Calu3 (cell line): ENCODE measurements around the gene RAB11FIP2. TPM values are rescaled to one million over a fixed set of nuclear protein-coding genes. Genes with fewer than 3 reads are reported as not detected.
A peak's percentile ranks its signal among the peaks of the same experiment; 100 is the strongest.

Source experiments
- Bru-seq: library from RNA; stranded (reverse); fragments of 400-500 nt; gene quantifications from one replicate; lab custom pipeline; 2021; lab: Mats Ljungman, UMichigan
- BruChase-seq, 2 experiments: library from RNA; stranded (reverse); fragments of 400-500 nt; gene quantifications; one replicate each; lab custom pipeline; 2021; lab: Mats Ljungman, UMichigan
- BruUV-seq: library from RNA; stranded (reverse); fragments of 400-500 nt; replicated peaks from 2 replicates; lab custom pipeline; 2021; lab: Mats Ljungman, UMichigan
- CTCF ChIA-PET: fragments of 300-600 bp; sonication (Branson Sonifier 250); formaldehyde crosslinking; loops from one replicate; lab custom pipeline; 2022; ENCODE audit warnings: antibody characterized with exemption; lab: Charles Lee
- DNase-seq: peaks from one replicate; pipeline ENCODE4 v3.0.0; 2022
- H3K27ac Mint-ChIP-seq: one replicate; pipeline ENCODE4 v1.8.0; 2022; ENCODE audit warnings: mixed read lengths; ENCODE audit not compliant: unreplicated experiment
- H3K27me3 Mint-ChIP-seq: one replicate; pipeline ENCODE4 v1.8.0; 2022; ENCODE audit warnings: mixed read lengths; ENCODE audit not compliant: unreplicated experiment
- H3K36me3 Mint-ChIP-seq: one replicate; pipeline ENCODE4 v1.8.0; 2022; ENCODE audit warnings: mild to moderate bottlenecking, moderate library complexity, mixed read lengths; ENCODE audit not compliant: insufficient read depth, unreplicated experiment
- H3K4me1 Mint-ChIP-seq: one replicate; pipeline ENCODE4 v1.8.0; 2022; ENCODE audit warnings: mild to moderate bottlenecking, low read depth, mixed read lengths; ENCODE audit not compliant: unreplicated experiment
- H3K4me3 Mint-ChIP-seq: one replicate; pipeline ENCODE4 v1.8.0; 2022; ENCODE audit warnings: mild to moderate bottlenecking, low read depth, moderate library complexity, mixed read lengths; ENCODE audit not compliant: unreplicated experiment
- H3K9me3 Mint-ChIP-seq: one replicate; pipeline ENCODE4 v1.8.0; 2022; ENCODE audit warnings: low read depth, mixed read lengths; ENCODE audit not compliant: unreplicated experiment
- CTCF ChIP-seq: fragments of 200-600 bp; IDR thresholded peaks from one replicate; pipeline ENCODE4 v1.8.0; 2022; ENCODE audit warnings: antibody characterized with exemption; ENCODE audit not compliant: unreplicated experiment
- intact Hi-C: fragments of 100-400 bp; cut with micrococcal nuclease; formaldehyde crosslinking; loops from one replicate; pipeline ENCODE4 v1.10.0; 2022; ENCODE audit not compliant: unreplicated experiment
- long read RNA-seq: library from polyadenylated mRNA; stranded (forward); transcript quantifications from one replicate; pipeline ENCODE4 v2.0.0, GENCODE V29; 2022
- total RNA-seq: library from RNA; stranded (reverse); gene quantifications from 2 replicates; pipeline ENCODE4 v1.2.3, GENCODE V29; 2022

RAB11FIP2 gene
- total RNA-seq: 11.0 and 12.6 TPM in 2 replicates
- Bru-seq, nascent RNA: percentile 72 among the genes with signal in this experiment
- percentile 63 among the genes with signal in this experiment for BruChase-seq, experiment 1, labeled RNA remaining after a 6-hour chase
- percentile 71 among the genes with signal in this experiment for BruChase-seq, experiment 2, labeled RNA remaining after a 2-hour chase
- long read RNA-seq, full-length matches to known transcripts: 1 of 2 reads
- long read RNA-seq, partial matches to known transcripts: 0 of 2 reads
- long read RNA-seq, other reads (novel, unspliced or antisense): 1 of 2 reads

- Mint-ChIP-seq H3K9me3 (no peaks in the 10 kb centered on the region), H3K4me1 (peaks cover 8% of the 10 kb centered on the region), H3K36me3 (peaks cover 22% of the 10 kb centered on the region), H3K4me3 (peak within 1 kb of the TSS; percentile 76), H3K27me3 (no peaks in the 10 kb centered on the region), H3K27ac (peak within 1 kb of the TSS; percentile 60)
- intact Hi-C loops: no loop called here
- peak; percentile 91 for DNase-seq
- no TSS peak for BruUV-seq
- CTCF ChIA-PET: no interaction called here
- TF ChIP-seq CTCF: no peak
Observed at GRCh38 chr10:118046395-118047156, at the start of gene RAB11FIP2. TSS of gene RAB11FIP2 (minus strand) at chr10:118046941. CDS start at chr10:118046163, 778 bp downstream.

- H3K27ac Mint-ChIP-seq: no peak overlapping the region
- no peak for DNase-seq
- H3K9me3 Mint-ChIP-seq: peaks cover 7% of the 10 kb centered on the region
- no peaks in the 10 kb centered on the region for H3K4me1 Mint-ChIP-seq
- CTCF ChIA-PET: no interaction called here
- no peaks in the 10 kb centered on the region for H3K27me3 Mint-ChIP-seq
- BruUV-seq: no TSS peak
- no peak overlapping the region for H3K4me3 Mint-ChIP-seq
- no peaks in the 10 kb centered on the region for H3K36me3 Mint-ChIP-seq
- no peak for TF ChIP-seq CTCF
- intact Hi-C loops: no loop called here
Observed at GRCh38 chr10:118096022-118096421, 49.3 kb upstream of the RAB11FIP2 start.

- Mint-ChIP-seq H3K27me3 (no peaks in the 10 kb centered on the region), H3K4me1 (no peaks in the 10 kb centered on the region), H3K9me3 (peaks cover 7% of the 10 kb centered on the region), H3K27ac (no peak overlapping the region), H3K4me3 (no peak overlapping the region), H3K36me3 (no peaks in the 10 kb centered on the region)
- no peak for TF ChIP-seq CTCF
- DNase-seq: no peak
- no TSS peak for BruUV-seq
- intact Hi-C loops: no loop called here
- CTCF ChIA-PET: no interaction called here
Observed at GRCh38 chr10:118092209-118092608, 45.5 kb upstream of the RAB11FIP2 start.

GRCh38 chr10:118080817-118081216 lies 34.1 kb upstream of the RAB11FIP2 start:
- CTCF ChIA-PET: interaction anchor here (0.6 kb wide), 1 partner anchor 12 kb away, joined by 3 read pairs; no protein-coding TSS in a partner anchor
- BruUV-seq: no TSS peak
- no peaks in the 10 kb centered on the region for H3K4me1 Mint-ChIP-seq

More at GRCh38 chr10:118080817-118081216, 34.1 kb upstream of the RAB11FIP2 start:
- DNase-seq: no peak
- intact Hi-C loops: no loop called here
- no peaks in the 10 kb centered on the region for H3K36me3 Mint-ChIP-seq
- H3K4me3 Mint-ChIP-seq: no peak overlapping the region
- H3K27ac Mint-ChIP-seq: no peak overlapping the region
- no peaks in the 10 kb centered on the region for H3K27me3 Mint-ChIP-seq
- H3K9me3 Mint-ChIP-seq: peaks cover 3% of the 10 kb centered on the region
- TF ChIP-seq CTCF: no peak
